HL-60 (cell line): ENCODE data around the gene TMEM221.

Experiments used
- GABPA ChIP-seq: IDR thresholded peaks from 2 replicates; pipeline ENCODE4 v1.6.1; 2012; ENCODE audit warnings: low read depth
- POLR2AphosphoS5 ChIP-seq: IDR thresholded peaks from 2 replicates; pipeline ENCODE4 v1.6.1; 2012; ENCODE audit warnings: low read depth
- SPI1 ChIP-seq: IDR thresholded peaks from 2 replicates; pipeline ENCODE4 v1.6.1; 2012; ENCODE audit warnings: low read depth, mild to moderate bottlenecking, borderline replicate concordance
- TF ChIP-seq, protein P1 (sequence below): IDR thresholded peaks from one replicate; pipeline ENCODE4 v1.5.1; 2011; ENCODE audit warnings: low read length, control low read depth, inconsistent platforms; ENCODE audit not compliant: insufficient read depth
- TF ChIP-seq, protein P2 (sequence below): IDR thresholded peaks from 2 replicates; pipeline ENCODE4 v1.6.1; 2012; ENCODE audit warnings: low read depth; ENCODE audit not compliant: insufficient replicate concordance

DNA sequence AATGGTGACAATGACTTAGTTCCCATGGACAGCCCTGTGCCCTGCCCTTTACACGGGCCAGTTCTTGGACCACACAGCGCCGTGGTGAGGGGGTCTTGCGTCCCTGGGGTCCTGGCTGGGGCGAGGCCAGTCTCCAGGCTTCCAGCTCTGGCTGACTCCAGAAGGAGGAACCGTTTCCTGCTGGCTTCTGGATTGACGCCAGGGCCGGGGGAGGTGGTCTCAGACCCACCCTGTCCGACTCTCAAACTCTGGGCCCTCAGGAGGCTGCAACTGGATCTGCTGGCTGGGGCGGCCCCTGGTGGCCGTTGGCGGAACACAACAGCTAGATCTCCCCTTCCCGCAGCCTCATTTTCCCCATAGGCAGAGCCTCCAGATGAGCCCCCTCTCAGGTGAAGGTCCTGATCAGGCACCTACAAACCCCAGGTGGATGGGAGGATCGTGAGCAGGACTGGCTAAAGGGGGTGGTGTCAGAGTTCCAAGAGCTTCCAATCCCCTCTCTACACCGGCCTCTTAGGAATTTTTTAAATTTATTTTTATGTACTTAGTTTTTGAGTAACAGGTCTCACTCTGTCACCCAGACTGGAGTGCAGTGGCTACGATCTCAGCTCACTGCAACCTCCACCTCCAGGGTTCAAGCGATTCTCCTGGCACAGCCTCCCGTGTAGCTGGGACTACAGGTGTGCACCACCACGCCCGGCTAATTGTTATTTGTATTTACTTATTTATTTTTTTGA is 62.4 kb downstream of the TMEM221 start:
- no peak for TF ChIP-seq POLR2AphosphoS5
- TF ChIP-seq, protein P1, sequence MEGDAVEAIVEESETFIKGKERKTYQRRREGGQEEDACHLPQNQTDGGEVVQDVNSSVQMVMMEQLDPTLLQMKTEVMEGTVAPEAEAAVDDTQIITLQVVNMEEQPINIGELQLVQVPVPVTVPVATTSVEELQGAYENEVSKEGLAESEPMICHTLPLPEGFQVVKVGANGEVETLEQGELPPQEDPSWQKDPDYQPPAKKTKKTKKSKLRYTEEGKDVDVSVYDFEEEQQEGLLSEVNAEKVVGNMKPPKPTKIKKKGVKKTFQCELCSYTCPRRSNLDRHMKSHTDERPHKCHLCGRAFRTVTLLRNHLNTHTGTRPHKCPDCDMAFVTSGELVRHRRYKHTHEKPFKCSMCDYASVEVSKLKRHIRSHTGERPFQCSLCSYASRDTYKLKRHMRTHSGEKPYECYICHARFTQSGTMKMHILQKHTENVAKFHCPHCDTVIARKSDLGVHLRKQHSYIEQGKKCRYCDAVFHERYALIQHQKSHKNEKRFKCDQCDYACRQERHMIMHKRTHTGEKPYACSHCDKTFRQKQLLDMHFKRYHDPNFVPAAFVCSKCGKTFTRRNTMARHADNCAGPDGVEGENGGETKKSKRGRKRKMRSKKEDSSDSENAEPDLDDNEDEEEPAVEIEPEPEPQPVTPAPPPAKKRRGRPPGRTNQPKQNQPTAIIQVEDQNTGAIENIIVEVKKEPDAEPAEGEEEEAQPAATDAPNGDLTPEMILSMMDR, result peak; percentile 88
- TF ChIP-seq, protein P2, sequence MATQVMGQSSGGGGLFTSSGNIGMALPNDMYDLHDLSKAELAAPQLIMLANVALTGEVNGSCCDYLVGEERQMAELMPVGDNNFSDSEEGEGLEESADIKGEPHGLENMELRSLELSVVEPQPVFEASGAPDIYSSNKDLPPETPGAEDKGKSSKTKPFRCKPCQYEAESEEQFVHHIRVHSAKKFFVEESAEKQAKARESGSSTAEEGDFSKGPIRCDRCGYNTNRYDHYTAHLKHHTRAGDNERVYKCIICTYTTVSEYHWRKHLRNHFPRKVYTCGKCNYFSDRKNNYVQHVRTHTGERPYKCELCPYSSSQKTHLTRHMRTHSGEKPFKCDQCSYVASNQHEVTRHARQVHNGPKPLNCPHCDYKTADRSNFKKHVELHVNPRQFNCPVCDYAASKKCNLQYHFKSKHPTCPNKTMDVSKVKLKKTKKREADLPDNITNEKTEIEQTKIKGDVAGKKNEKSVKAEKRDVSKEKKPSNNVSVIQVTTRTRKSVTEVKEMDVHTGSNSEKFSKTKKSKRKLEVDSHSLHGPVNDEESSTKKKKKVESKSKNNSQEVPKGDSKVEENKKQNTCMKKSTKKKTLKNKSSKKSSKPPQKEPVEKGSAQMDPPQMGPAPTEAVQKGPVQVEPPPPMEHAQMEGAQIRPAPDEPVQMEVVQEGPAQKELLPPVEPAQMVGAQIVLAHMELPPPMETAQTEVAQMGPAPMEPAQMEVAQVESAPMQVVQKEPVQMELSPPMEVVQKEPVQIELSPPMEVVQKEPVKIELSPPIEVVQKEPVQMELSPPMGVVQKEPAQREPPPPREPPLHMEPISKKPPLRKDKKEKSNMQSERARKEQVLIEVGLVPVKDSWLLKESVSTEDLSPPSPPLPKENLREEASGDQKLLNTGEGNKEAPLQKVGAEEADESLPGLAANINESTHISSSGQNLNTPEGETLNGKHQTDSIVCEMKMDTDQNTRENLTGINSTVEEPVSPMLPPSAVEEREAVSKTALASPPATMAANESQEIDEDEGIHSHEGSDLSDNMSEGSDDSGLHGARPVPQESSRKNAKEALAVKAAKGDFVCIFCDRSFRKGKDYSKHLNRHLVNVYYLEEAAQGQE, result no peak
- TF ChIP-seq GABPA, result no peak
- TF ChIP-seq SPI1, result no peak
